Chondrocyte (in vitro differentiated cells): ENCODE data around the gene HAND2. TPM values are rescaled to one million over a fixed set of nuclear protein-coding genes. Genes with fewer than 3 reads are reported as not detected.

Source experiments
- DNase-seq: peaks from one replicate; pipeline ENCODE4 v3.0.0; 2021; ENCODE audit warnings: mixed read lengths, low spot score
- H3K27ac Mint-ChIP-seq: one replicate; pipeline ENCODE4 v1.8.0; 2021; ENCODE audit warnings: mild to moderate bottlenecking, moderate library complexity, mixed read lengths; ENCODE audit not compliant: unreplicated experiment
- H3K27me3 Mint-ChIP-seq: 2 replicates; pipeline ENCODE4 v1.8.0; 2021; ENCODE audit warnings: low read depth, mixed read lengths
- H3K36me3 Mint-ChIP-seq: 2 replicates; pipeline ENCODE4 v1.8.0; 2021; ENCODE audit warnings: low read depth, mixed read lengths
- H3K4me1 Mint-ChIP-seq: 2 replicates; pipeline ENCODE4 v1.8.0; 2021; ENCODE audit warnings: low read depth, mild to moderate bottlenecking, mixed read lengths
- H3K4me3 Mint-ChIP-seq: one replicate; pipeline ENCODE4 v1.8.0; 2021; ENCODE audit warnings: mild to moderate bottlenecking, moderate library complexity, mixed read lengths; ENCODE audit not compliant: unreplicated experiment
- H3K9me3 Mint-ChIP-seq: 2 replicates; pipeline ENCODE4 v1.8.0; 2021; ENCODE audit warnings: low read depth, mixed read lengths
- CTCF ChIP-seq: fragments of 200-600 bp; sonication (generic); IDR thresholded peaks from 2 replicates; pipeline ENCODE4 v1.5.0; 2021; ENCODE audit warnings: antibody characterized with exemption, mild to moderate bottlenecking, moderate library complexity
- total RNA-seq: library from RNA; stranded (reverse); gene quantifications from 3 replicates; pipeline ENCODE4 v1.2.1, GENCODE V29; 2021

Gene HAND2
- total RNA-seq, 1 donor from 2014 or later, result not detected

- Mint-ChIP-seq H3K27me3 (peaks cover 86% of the 10 kb centered on the region), H3K36me3 (peaks cover 12% of the 10 kb centered on the region), H3K9me3 (no peaks in the 10 kb centered on the region), H3K27ac (no peak overlapping the region), H3K4me1 (peaks cover 25% of the 10 kb centered on the region), H3K4me3 (no peak overlapping the region)
- TF ChIP-seq CTCF, result no peak
- no peak for DNase-seq
These were observed 3.3 kb downstream of the HAND2 start for GRCh38 chr4:173526724-173527102.

GRCh38 chr4:173526027-173526482 lies 4.0 kb downstream of the HAND2 start:
- TF ChIP-seq CTCF, result no peak
- H3K36me3 Mint-ChIP-seq, result peaks cover 13% of the 10 kb centered on the region
- H3K4me3 Mint-ChIP-seq, result no peak overlapping the region
- peaks cover 85% of the 10 kb centered on the region for H3K27me3 Mint-ChIP-seq
- peaks cover 27% of the 10 kb centered on the region for H3K4me1 Mint-ChIP-seq
- no peak overlapping the region for H3K27ac Mint-ChIP-seq
- DNase-seq, result no peak
- no peaks in the 10 kb centered on the region for H3K9me3 Mint-ChIP-seq

GRCh38 chr4:173525118-173526011 lies 4.7 kb downstream of the HAND2 start:
- Mint-ChIP-seq H3K27me3 (peaks cover 86% of the 10 kb centered on the region), H3K4me1 (peaks cover 29% of the 10 kb centered on the region), H3K9me3 (no peaks in the 10 kb centered on the region), H3K36me3 (peaks cover 15% of the 10 kb centered on the region), H3K27ac (no peak overlapping the region), H3K4me3 (no peak overlapping the region)
- DNase-seq, result no peak
- no peak for TF ChIP-seq CTCF

- no peak overlapping the region for H3K4me3 Mint-ChIP-seq
- H3K9me3 Mint-ChIP-seq, result peaks cover 2% of the 10 kb centered on the region
- TF ChIP-seq CTCF, result no peak
- H3K27me3 Mint-ChIP-seq, result peaks cover 89% of the 10 kb centered on the region
- H3K27ac Mint-ChIP-seq, result no peak overlapping the region
- H3K4me1 Mint-ChIP-seq, result peaks cover 21% of the 10 kb centered on the region
- H3K36me3 Mint-ChIP-seq, result peaks cover 14% of the 10 kb centered on the region
- no peak for DNase-seq
These were observed 5.6 kb downstream of the HAND2 start for GRCh38 chr4:173524218-173525117.

- DNase-seq, result no peak
- peaks cover 25% of the 10 kb centered on the region for H3K4me1 Mint-ChIP-seq
- H3K27me3 Mint-ChIP-seq, result peaks cover 90% of the 10 kb centered on the region
These were observed 7.1 kb downstream of the HAND2 start for GRCh38 chr4:173522951-173523395.

More at GRCh38 chr4:173522951-173523395, 7.1 kb downstream of the HAND2 start:
- no peak overlapping the region for H3K27ac Mint-ChIP-seq
- peaks cover 10% of the 10 kb centered on the region for H3K36me3 Mint-ChIP-seq
- peak overlapping the region; percentile 81 for H3K4me3 Mint-ChIP-seq
- TF ChIP-seq CTCF, result no peak
- peaks cover 2% of the 10 kb centered on the region for H3K9me3 Mint-ChIP-seq
